ENCODE measurements around the gene ITPR2. TPM values are rescaled to one million over a fixed set of nuclear protein-coding genes. Genes with fewer than 3 reads are reported as not detected.
A peak's percentile ranks its signal among the peaks of the same experiment; 100 is the strongest.
"Not testable (repeated sequence)": the region's sequence is repeated elsewhere in the genome, so short reads cannot be mapped to it uniquely, and the experiment has no call there.

The ITPR2 gene
- total RNA-seq, 1 experiment from 2014 or later: 17.5 TPM

DNA sequence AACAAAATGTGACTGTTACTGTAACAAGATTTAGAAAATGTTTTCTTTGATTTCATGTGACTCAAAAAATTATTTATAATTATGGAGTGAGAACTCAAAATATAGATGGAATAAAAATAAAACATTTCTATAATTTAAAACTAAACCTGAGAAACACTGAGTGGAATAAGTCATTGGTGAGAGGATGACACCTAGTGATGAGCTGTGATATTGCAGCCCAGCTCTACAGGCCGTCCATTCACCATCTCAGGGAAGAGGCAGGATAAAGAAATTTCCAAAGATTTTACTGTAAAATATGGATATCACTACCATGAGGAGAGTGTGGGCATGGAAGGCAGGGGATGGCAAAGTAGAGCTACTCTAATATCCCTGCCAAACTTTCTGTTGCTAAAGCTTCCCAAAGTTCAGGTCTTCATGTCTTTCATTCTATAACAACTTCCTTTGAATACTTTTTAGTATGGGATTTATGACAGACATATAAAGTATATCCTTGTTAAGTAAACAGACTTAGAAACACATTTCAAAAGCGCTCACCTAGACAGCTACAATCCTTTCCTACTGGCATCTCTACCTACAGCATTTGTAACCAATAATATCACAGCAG, 308.0 kb downstream of the ITPR2 start:
- no peak for DNase-seq (ENCODE audit: low spot score)

DNA sequence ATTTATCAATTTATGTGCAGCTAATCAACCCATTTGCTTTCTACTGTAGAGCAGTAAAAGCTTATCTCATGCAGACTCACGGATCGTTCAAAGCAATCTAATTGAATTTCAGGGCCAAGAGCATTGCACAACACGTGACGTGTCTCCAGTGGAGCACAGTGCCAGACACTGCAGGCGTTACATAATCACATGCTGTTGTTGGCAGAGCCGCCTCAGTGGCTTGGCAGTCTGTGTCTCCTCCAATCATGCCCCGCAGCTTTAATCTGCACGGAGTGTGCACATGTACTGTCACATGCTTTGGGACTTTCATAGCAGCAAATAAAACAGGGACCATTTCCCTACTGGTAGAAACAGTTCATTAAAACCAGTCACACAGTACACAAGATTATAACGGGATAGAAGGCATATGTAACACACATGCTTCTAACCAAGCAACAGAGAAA, 309.3 kb downstream of the ITPR2 start:
- peak; percentile 98 for DNase-seq (ENCODE audit: low spot score)
- in situ Hi-C loops (cut with HindIII; ENCODE audit: low sequenced_read_pairs): no loop called here

More for the DNA sequence above, 308.0 kb downstream of the ITPR2 start:
- in situ Hi-C loops (cut with HindIII; ENCODE audit: low sequenced_read_pairs): no loop called here

DNA sequence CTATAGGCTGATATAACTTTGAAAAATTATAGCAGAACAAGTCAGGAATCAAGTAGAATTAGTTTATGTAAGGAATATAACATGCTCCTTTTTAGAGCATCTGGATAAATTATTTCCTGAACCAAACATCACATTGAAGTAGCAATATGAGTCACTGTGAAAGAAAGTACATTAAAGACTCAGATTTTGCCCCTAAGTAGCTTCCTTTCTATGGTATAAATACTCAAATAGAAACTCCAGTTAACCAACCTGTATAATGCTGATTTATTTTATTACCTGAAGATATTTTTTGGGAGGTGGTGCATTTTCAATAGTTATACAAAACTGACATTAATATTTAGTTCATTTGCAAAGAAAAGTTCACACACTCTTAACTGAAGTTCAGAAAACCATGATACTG, 312.1 kb downstream of the ITPR2 start:
- DNase-seq (ENCODE audit: low spot score): no peak
- in situ Hi-C loops (cut with HindIII; ENCODE audit: low sequenced_read_pairs): no loop called here

DNA sequence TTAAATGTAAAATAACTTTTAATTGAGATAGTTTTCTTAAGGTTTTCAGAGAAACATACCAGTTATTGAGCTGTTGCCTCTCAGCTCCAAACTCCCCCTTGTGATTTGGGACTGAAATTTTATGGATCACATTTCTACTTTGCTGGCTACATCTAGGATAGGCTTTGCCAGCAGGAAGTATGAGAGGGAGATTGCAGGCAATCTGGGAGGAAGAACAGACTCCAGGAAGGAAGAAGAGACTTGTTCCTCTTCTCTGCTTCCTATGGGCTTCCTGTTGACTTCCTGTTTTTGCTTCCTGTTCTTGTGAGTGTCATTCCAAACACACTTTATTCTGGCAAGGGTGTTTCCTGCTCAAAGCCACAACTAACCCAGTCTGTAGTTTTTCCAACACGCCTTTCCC, 312.9 kb downstream of the ITPR2 start:
- in situ Hi-C loops (cut with HindIII; ENCODE audit: low sequenced_read_pairs): no loop called here

DNA sequence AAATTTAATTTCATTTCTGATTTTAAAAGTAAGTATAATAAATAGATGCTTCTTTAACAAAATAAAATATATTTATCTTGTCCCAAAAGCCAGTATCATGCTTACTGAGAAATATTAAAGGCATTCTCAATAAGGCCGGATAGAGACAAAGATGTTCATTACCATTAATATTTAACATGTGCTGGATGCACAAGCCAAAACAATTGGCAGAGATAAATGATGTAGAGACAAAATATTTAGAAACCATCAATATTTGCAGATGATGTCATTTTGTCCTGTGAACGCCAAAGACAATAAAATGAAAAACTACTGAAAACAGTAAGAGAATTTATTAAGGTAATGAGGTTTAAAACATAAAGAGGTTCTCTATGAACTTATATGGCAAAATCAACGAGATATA, 313.5 kb downstream of the ITPR2 start:
- DNase-seq (ENCODE audit: low spot score): no peak
- in situ Hi-C loops (cut with HindIII; ENCODE audit: low sequenced_read_pairs): no loop called here

More for the DNA sequence above, 312.9 kb downstream of the ITPR2 start:
- DNase-seq (ENCODE audit: low spot score): no peak

DNA sequence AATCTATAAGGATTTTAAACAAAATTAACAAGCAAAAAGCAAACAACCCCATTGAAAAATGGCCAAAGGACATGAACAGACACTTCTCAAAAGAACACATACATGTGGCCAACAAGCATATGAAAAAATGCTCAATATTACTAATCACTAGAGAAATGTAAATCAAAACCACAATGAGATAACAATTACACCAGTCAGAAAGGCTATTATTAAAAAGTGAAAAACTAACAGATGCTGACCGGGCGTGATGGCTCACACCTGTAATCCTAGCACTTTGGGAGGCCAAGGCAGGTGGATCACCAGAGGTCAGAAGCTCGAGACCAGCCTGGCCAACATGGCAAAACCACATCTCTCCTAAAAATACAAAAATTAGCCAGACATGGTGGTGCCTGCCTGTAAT, 315.7 kb downstream of the ITPR2 start:
- DNase-seq (ENCODE audit: low spot score); in situ Hi-C loops (cut with HindIII; ENCODE audit: low sequenced_read_pairs): not testable (repeated sequence)

DNA sequence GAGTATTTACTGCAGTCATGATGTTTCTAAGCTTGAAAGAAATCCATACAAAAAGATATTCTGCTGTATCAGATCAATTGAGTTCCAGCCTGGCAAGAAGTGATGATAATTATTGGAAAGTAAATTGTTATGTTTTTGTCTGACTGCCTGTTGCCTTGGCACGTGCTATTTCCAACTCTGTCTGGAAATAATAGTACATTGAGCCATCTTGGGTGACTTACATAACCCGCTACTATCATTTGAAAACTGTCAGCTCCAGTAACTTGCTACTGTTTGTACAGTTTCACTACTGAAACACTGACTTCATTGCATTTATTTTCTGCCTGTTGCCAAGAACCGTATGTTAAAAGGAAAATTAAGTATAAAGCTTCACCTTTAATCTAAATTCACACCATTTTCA, 318.6 kb downstream of the ITPR2 start:
- DNase-seq (ENCODE audit: low spot score): no peak
- in situ Hi-C loops (cut with HindIII; ENCODE audit: low sequenced_read_pairs): no loop called here

DNA sequence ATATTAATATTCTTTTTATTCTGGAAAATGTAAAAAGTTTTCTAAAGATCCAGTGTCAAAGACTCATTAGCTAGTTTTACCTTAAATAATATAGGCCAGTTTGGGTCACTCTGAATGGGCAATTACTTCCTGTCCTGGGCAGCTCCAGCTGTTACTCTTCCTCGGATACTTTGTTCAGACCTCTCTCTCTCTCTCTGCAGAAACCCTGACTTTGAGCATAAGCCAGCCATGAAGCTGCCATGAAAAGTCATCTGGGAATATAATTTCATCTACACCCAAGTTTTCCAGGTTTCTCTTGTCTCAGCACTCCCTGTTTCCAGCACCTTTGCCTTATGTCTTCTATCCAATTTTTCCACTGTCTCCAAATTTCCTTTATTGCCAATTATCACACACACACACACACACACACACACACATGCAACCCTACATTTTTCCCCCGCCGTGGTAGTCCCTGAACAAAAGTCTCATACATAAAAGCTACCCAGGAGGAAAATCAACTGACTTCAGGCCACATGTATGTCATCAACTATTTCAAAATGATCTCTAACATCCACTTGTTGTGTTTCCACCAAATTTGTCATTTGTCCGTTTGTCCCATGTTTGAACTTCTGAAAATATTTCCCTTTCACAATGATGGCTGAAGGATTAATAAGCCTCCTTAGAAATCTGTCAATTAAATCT, 319.5 kb downstream of the ITPR2 start:
- in situ Hi-C loops (cut with HindIII; ENCODE audit: low sequenced_read_pairs): no loop called here
- DNase-seq (ENCODE audit: low spot score): no peak

DNA sequence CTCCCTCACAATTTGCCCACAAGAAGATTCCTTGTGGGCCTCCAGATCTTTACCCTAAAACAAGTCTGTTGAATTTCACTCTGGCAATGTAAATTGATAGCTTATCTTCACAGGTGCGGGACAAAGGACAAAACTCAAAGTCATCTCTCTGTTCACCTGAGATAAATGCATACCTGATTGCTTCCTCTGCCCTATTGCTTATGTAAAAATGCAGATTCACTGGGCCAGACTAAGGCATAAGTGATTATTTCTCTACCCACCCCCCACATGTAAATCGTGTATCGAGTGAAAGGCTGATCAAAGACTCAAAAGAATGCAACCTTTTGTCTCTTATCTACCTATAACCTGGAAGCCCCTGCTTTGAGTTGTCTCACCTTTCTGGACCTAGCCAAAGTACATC, 320.8 kb downstream of the ITPR2 start:
- in situ Hi-C loops (cut with HindIII; ENCODE audit: low sequenced_read_pairs): no loop called here
- DNase-seq (ENCODE audit: low spot score): no peak

DNA sequence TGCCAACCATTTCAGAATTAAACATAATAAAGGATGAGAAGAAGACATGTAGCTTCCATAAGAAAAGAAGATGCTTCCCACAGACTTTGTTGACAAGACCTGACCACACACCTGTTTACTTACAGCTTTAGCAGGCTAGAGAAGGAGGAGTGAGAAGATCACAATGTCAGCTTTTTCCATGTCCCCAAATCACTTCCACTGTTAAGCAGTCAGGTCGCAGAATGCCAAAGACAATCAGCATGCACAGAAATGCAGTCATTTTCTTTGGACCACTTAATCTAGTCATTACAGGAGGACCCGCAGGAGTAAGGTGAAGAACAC, 322.7 kb downstream of the ITPR2 start:
- in situ Hi-C loops (cut with HindIII; ENCODE audit: low sequenced_read_pairs): no loop called here
- DNase-seq (ENCODE audit: low spot score): no peak

DNA sequence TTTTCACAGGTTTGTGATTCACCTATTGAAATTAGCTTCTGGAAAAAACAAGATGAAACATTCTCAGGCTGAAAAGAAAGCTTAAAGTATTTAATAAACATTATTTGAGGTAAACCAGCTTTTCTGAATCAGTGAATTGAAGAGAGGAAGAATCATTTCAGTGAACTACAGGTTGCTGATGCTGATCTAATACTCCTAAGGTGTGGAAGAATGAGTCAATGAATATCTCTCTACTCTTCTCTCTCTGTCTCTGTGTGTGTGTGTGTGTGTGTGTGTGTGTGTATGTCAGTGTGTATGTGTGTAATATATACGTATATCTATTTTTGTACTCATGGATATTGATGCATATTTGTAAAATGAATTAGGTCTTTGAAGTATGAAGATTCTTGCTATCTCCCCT, 325.4 kb downstream of the ITPR2 start:
- DNase-seq (ENCODE audit: low spot score): no peak
- in situ Hi-C loops (cut with HindIII; ENCODE audit: low sequenced_read_pairs): no loop called here

DNA sequence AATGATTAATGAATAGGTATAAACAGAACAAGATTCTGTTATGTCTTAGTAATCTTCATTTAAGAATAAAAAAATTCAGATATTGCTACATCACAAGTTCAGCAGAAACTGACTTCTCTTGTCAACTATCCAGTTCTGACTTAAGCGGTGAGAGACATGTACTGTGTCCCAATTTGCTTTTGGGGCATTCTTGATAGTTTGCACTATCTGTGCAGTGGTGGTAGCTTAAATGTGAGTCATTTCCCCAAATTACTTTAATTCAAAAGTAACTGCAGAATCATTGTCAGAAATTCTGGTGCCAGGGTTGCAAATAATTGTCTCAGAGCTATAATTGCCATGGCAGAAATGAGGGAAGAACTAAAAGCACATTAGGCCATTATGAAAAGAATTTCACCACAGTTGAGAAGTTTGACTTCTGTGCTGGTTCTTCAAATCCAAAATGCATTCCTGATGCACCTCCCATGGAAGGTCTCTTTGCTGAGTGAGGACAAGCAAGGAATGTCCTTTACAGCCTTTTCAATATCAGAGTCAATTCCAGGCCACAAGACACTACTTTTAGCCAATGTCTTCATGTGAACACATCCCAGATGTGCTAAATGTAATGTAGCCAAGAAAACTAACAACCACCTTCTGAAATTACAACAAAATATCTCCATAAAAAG, 332.9 kb downstream of the ITPR2 start:
- in situ Hi-C loops (cut with HindIII; ENCODE audit: low sequenced_read_pairs): no loop called here
- DNase-seq (ENCODE audit: low spot score): no peak

DNA sequence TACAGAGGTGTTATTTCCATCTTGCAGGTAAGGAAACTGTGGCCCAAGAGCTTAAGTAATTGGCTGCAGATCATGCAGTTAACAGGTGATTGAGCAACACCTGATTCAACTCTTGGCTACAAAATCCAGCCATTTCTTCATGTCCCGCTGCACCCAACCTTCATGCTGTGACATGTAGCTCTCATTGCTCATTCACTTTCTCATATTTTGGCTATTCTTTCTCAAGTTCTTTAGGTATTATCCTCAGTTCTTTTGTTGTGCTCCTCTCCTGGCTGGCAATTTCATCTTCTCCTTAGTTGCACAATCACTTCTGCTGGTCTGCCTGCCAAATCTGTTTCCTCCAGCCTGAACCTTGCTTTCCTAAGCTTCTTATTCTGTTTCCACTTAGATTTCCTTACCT, 336.8 kb downstream of the ITPR2 start:
- no peak for DNase-seq (ENCODE audit: low spot score)
- in situ Hi-C loops (cut with HindIII; ENCODE audit: low sequenced_read_pairs): no loop called here

DNA sequence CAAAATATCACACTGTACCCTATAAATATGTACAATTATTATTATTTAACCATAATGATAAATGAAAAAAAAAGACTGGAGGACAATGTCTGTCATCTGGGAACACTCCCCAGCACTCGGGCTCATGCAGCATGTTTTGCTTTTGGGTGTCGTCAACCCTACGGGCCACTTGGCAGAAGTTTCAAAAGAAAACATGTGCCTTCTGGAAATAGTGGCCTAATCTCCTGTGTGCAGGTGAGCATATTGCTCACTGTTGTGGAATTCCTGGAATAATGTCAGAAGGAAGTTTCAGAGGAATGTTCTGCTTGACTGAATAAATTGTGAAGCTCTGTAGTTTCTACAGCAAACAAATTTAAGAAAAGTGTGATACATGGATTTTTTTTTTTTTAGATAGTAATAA, 339.3 kb downstream of the ITPR2 start:
- DNase-seq (ENCODE audit: low spot score): no peak
- in situ Hi-C loops (cut with HindIII; ENCODE audit: low sequenced_read_pairs): no loop called here

DNA sequence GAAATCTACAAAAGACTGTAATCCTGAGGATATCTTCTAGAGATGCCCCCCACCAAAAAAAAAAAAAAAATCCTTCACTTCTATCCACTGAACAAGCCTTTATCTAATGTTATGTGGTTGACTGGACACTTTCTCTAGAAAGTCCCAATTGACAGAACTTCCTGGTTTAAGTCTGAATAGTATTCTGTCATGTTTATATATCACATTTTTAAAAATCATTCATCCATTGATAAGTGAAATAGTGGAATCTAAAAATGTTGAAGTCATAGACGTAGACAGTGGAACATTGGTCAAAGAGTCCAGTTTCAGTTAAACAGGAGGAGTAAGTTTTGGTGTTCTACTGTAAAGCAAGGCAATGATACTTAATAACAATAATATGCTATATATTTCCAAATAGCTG, 340.6 kb downstream of the ITPR2 start:
- in situ Hi-C loops (cut with HindIII; ENCODE audit: low sequenced_read_pairs): no loop called here
- no peak for DNase-seq (ENCODE audit: low spot score)

DNA sequence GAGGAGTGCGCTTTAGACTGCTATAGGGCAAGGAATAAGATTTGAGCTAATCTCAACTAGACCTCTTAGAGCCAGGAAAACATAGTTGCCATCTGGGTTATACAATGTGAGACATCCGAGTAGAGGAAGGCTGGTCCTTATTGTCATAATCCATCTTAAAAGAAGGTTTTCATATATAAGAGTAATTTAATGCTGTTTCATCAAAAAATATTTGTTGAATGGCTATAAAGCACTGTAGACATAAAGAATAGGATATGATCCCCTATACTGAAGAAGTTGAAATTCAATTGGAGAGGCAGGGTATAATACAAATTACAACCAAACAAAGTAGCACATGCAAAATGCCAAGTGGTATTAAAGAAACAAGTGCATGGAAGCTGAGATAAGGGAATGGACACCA, 343.1 kb downstream of the ITPR2 start:
- in situ Hi-C loops (cut with HindIII; ENCODE audit: low sequenced_read_pairs): no loop called here
- DNase-seq (ENCODE audit: low spot score): no peak

DNA sequence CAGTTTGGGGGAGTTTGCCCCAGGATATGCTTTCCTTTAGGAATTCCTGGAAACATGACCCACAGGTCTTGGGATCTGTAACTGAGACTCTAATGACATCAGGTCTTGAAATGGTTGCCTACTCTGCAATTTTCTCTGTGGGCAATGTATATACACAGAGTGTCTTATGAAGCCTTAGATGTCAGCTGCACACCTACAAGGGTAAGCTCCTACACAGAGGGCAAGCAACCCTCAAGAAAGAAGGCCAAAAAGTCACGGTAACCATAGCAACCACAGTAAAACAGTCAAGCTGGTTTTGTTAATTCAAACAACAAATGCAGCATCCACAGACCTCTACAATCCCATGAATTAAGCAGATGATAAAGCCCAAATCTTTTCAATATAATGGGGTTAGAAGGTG, 344.6 kb downstream of the ITPR2 start:
- in situ Hi-C loops (cut with HindIII; ENCODE audit: low sequenced_read_pairs): no loop called here
- no peak for DNase-seq (ENCODE audit: low spot score)

DNA sequence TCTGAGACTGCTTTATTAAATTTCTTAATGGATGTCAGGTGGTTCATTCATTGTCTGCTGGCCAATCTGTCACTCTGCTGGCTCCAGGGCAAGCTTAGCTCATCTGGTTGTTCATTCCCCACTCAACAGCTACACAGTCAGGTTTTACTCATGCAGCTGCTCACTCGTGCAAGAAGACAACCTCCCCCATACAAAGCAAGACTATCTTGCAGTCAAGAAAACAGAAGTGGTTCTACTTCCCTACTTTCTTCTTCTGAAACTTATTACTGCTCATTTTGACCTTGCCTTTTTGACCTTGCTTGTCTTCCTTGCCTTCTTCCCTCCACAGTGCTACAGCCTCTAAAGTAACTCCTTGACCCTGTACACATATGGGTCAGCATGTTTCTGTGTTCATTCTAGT, 359.7 kb downstream of the ITPR2 start:
- in situ Hi-C loops (cut with HindIII; ENCODE audit: low sequenced_read_pairs): no loop called here
- no peak for DNase-seq (ENCODE audit: low spot score)

DNA sequence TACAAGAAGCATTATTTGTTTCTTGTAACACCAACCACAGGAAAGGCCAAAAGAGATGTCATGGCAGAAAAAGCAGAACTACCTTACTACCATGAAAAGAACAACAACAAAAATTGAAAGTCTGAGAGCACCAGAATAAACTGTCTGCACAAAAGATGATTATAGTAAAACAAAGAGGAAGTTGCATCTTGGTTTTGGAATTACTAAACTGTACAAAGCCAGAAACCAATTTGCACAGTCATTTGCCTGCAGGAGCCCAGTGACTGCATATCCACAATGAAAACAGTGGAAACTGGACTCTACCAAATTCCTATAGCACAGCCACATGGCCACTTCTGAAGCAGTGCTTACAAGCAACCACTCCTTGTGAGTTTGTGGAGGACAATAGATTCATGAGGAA, 361.4 kb downstream of the ITPR2 start:
- in situ Hi-C loops (cut with HindIII; ENCODE audit: low sequenced_read_pairs): no loop called here
- peak; percentile 35 for DNase-seq (ENCODE audit: low spot score)

DNA sequence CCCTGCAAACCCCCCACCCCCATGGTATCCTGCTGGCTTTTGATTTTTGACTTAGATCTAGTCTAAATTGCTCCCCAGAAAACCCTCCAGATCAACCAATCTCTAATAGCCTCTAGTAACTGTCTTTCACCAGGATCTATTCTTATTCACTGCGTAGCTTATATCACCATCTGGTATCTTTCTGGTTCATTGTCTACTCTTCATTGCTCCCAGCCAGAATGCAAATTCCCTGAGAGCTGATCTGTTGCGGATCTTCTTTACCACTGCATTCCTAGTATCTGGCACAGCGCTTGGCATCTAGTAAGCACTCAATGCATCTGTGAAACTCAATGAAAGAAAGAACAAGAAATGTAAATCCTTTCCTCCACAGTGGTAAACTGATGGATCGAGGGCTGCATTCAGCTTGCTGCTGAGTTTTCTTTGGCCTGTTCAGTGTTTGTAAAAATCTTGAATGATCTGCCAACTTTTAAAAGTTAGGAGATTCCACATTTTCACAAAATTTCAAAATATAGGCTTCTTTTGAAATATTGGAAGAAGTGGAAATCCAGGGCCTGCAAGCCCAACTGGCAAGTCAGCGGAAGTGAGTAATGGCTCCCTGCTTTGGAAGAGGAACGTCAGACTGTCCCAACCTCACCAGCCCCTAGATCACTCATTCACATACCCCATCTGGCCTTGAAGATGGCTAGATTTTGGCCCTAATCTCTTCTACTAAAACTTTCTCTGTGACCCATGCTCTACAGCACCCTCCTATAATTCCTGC, 363.4 kb downstream of the ITPR2 start:
- peak; percentile 24 for DNase-seq (ENCODE audit: low spot score)
- in situ Hi-C loops (cut with HindIII; ENCODE audit: low sequenced_read_pairs): no loop called here
